ENCODE results near the gene WDR45B. TPM values are rescaled to one million over a fixed set of nuclear protein-coding genes. Genes with fewer than 3 reads are reported as not detected.

Gene WDR45B
- total RNA-seq, 1 experiment from 2014 or later = 96.5 TPM

- TF ChIP-seq HMGXB4 (CRISPR knock-in tag; IDR thresholded peaks at IDR 0.05) = no peak
- no peak for TF ChIP-seq ATF6 (CRISPR knock-in tag; IDR thresholded peaks at IDR 0.05)
- no peak for TF ChIP-seq ATF2 (CRISPR knock-in tag; IDR thresholded peaks at IDR 0.05; ENCODE audit: borderline replicate concordance, low read depth)
- no peak for TF ChIP-seq KAT7 (CRISPR knock-in tag; IDR thresholded peaks at IDR 0.05; ENCODE audit: borderline replicate concordance)
- TF ChIP-seq ZNF138 (CRISPR knock-in tag; conservative IDR thresholded peaks at IDR 0.05) = no peak
Measured at GRCh38 chr17:82592289-82592766, 55.9 kb downstream of the WDR45B start (continued).

GRCh38 chr17:82590881-82591539 is 57.2 kb downstream of the WDR45B start:
- H3K27me3 Mint-ChIP-seq (ENCODE audit: low read depth) = no peaks in the 10 kb centered on the region
- DNase-seq (ENCODE audit: low spot score) (no peak), ATAC-seq (no peak)
- no peak overlapping the region for H3K27ac Mint-ChIP-seq
- CTCF ChIA-PET = no interaction called here
- peaks cover 10% of the 10 kb centered on the region for H3K4me1 Mint-ChIP-seq
- no peak for TF ChIP-seq GRHL2 (CRISPR knock-in tag; IDR thresholded peaks at IDR 0.05; ENCODE audit: insufficient replicate concordance, severe bottlenecking)
- TF ChIP-seq ZNF138 (CRISPR knock-in tag; conservative IDR thresholded peaks at IDR 0.05) = no peak
- TF ChIP-seq ZNF396 (CRISPR knock-in tag; IDR thresholded peaks at IDR 0.05; ENCODE audit: borderline replicate concordance) = no peak
- TF ChIP-seq MYBL2 (CRISPR knock-in tag; IDR thresholded peaks at IDR 0.05) = no peak
- TF ChIP-seq ZNF317 (CRISPR knock-in tag; IDR thresholded peaks at IDR 0.05; ENCODE audit: borderline replicate concordance, low read depth) = no peak
- no peak for TF ChIP-seq CDX4 (CRISPR knock-in tag; IDR thresholded peaks at IDR 0.05; ENCODE audit: borderline replicate concordance)
- no peak for TF ChIP-seq ELF4 (CRISPR knock-in tag; IDR thresholded peaks at IDR 0.05; ENCODE audit: low read depth)
- TF ChIP-seq ZBTB43 (CRISPR knock-in tag; IDR thresholded peaks at IDR 0.05) = no peak
- no peak for TF ChIP-seq FOXJ3 (CRISPR knock-in tag; IDR thresholded peaks at IDR 0.05; ENCODE audit: borderline replicate concordance)
- no peak for TF ChIP-seq KAT7 (CRISPR knock-in tag; IDR thresholded peaks at IDR 0.05; ENCODE audit: borderline replicate concordance)
- H3K36me3 Mint-ChIP-seq = peaks cover 34% of the 10 kb centered on the region
- H3K4me3 Mint-ChIP-seq = no peak overlapping the region
- H3K9me3 Mint-ChIP-seq = no peaks in the 10 kb centered on the region
- POLR2A ChIA-PET = no interaction called here

- CTCF ChIA-PET = no interaction called here
- Mint-ChIP-seq H3K27me3 (ENCODE audit: low read depth) (no peaks in the 10 kb centered on the region), H3K4me1 (peaks cover 10% of the 10 kb centered on the region), H3K9me3 (no peaks in the 10 kb centered on the region), H3K4me3 (no peak overlapping the region), H3K36me3 (peaks cover 36% of the 10 kb centered on the region), H3K27ac (no peak overlapping the region; the same call in 1 of the 2 replicates)
- no peak for TF ChIP-seq SMAD3 (CRISPR knock-in tag; IDR thresholded peaks at IDR 0.05; ENCODE audit: borderline replicate concordance)
- no peak for TF ChIP-seq ZNF219 (CRISPR knock-in tag; IDR thresholded peaks at IDR 0.05; ENCODE audit: borderline replicate concordance)
- TF ChIP-seq CTCF (IDR thresholded peaks at IDR 0.05) = no peak
- no peak for TF ChIP-seq ETV6 (CRISPR knock-in tag; IDR thresholded peaks at IDR 0.05)
- no peak for TF ChIP-seq OVOL2 (CRISPR knock-in tag; IDR thresholded peaks at IDR 0.05; ENCODE audit: borderline replicate concordance)
- TF ChIP-seq CREM (CRISPR knock-in tag; IDR thresholded peaks at IDR 0.05) = no peak
- POLR2A ChIA-PET = no interaction called here
- no peak for DNase-seq (ENCODE audit: low spot score)
- ATAC-seq = no peak
Measured at GRCh38 chr17:82590216-82590615, 58.0 kb downstream of the WDR45B start.
